ENCODE measurements around the gene EEIG1.

EEIG1 gene

DNA sequence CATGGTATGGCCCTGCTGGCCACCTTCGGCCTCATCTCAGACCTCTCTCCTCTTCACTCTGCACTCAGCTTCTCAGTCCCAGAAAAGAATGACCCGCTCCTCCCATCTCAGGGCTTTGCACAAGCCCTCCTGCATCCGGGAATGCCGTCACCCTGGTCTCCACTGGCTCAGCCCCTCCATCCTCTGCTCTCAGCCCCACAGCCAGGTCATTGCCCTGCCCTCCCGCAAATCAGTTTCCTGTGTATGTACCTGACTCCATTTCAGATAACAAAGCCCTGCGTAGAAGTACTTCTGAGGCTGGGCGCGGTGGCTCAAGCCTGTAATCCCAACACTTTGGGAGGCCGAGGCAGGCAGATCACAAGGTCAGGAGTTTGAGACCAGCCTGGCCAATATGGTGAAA, 28.9 kb upstream of the EEIG1 start:
- Histone ChIP-seq H2AFZ (ENCODE audit: low read depth, low read length) (no peak overlapping the region), H3K4me1 (ENCODE audit: insufficient read depth, low read length) (peaks cover 12% of the 10 kb centered on the region), H3K9me3 (ENCODE audit: low read length) (no peaks in the 10 kb centered on the region), H3K4me3 (ENCODE audit: low read length) (no peak overlapping the region), H3K27me3 (ENCODE audit: insufficient read depth, low read length) (no peaks in the 10 kb centered on the region), H3K36me3 (ENCODE audit: insufficient read depth, low read length) (no peaks in the 10 kb centered on the region)

DNA sequence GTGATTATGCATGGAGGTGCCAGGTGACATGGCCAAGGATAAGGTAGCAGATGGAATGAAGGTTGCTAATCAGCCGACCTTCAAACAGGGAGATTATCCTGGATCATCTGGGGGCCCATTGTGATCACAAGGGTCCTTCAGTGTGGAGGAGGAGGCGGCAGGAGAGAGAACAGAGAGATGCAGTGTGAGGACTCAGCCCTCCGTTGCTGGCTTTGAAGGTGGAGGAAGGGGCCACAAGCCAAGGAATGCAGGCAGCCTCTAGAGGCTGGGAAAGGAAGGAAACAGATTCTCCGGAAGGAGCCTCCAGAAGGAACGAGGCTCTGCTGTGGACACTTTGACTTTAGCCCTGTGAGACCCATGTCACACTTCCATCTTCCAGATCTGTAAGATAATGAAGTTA, 27.4 kb upstream of the EEIG1 start:
- Histone ChIP-seq H3K9me3 (ENCODE audit: low read length) (no peaks in the 10 kb centered on the region), H3K36me3 (ENCODE audit: insufficient read depth, low read length) (no peaks in the 10 kb centered on the region), H2AFZ (ENCODE audit: low read depth, low read length) (no peak overlapping the region), H3K4me3 (ENCODE audit: low read length) (no peak overlapping the region), H3K4me1 (ENCODE audit: insufficient read depth, low read length) (peaks cover 12% of the 10 kb centered on the region), H3K27me3 (ENCODE audit: insufficient read depth, low read length) (no peaks in the 10 kb centered on the region)

DNA sequence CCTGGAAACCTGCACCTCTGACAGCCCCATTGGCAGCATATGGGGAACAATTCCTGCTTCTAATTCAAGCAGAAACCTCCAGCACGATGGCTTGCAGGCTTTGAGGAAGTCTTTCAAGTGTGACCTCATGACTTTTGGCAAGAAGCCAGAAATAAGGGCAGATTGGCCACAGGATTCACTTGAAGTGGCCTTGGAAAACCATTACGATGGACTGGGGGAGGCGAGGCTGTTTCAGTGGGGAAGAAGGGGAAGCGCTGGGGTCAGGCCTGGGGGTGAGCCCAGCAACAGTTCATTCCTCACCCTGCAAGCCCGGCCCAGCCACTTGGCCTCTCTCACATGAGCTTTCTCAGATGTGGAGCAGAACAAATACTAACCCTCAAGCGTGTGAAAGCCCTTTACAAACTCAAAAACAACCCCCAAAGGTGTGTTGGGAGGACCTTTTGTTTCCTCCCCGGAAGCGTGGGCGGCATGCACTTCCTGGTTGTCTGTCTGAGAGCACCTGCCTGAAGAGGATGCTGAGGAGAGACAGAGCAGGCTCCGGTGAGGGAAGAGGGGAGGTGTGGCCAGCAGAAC, 26.9 kb upstream of the EEIG1 start:
- Histone ChIP-seq H3K4me1 (ENCODE audit: insufficient read depth, low read length) (peaks cover 12% of the 10 kb centered on the region), H2AFZ (ENCODE audit: low read depth, low read length) (no peak overlapping the region), H3K36me3 (ENCODE audit: insufficient read depth, low read length) (no peaks in the 10 kb centered on the region), H3K9me3 (ENCODE audit: low read length) (no peaks in the 10 kb centered on the region), H3K4me3 (ENCODE audit: low read length) (no peak overlapping the region), H3K27me3 (ENCODE audit: insufficient read depth, low read length) (no peaks in the 10 kb centered on the region)

DNA sequence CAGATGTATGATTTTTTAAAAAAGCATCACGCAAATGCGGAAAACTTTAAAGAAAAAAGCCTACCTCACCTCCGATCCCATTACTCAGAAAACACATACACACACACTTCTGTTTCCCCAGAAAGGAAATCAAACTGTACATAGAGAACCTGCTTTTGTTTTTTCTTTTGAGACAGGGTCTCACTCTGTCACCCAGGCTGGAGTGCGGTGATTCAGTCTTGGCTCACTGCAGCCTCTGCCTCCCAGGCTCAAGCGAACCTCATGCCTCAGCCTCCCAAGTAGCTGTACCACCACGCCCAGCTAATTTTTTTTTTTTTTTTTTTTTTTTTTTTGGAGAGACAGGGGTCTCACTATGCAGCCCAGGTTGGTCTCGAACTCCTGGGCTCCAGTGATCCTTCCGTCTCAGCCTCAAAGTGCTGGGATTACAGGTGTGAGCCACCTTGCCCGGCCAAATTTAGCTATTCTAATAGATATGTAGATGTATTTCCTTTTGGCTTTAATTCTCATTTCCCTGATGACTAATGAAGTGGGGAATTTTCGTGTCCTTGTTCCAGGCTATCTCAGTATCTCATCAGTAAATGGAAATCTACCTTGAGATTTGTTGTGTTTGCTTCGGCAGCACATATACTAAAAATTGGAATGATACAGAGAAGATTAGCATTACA, 25.7 kb upstream of the EEIG1 start:
- Histone ChIP-seq H3K4me3 (ENCODE audit: low read length) (no peak overlapping the region), H3K9me3 (ENCODE audit: low read length) (no peaks in the 10 kb centered on the region), H3K4me1 (ENCODE audit: insufficient read depth, low read length) (peaks cover 16% of the 10 kb centered on the region), H2AFZ (ENCODE audit: low read depth, low read length) (no peak overlapping the region), H3K36me3 (ENCODE audit: insufficient read depth, low read length) (no peaks in the 10 kb centered on the region), H3K27me3 (ENCODE audit: insufficient read depth, low read length) (no peaks in the 10 kb centered on the region)

DNA sequence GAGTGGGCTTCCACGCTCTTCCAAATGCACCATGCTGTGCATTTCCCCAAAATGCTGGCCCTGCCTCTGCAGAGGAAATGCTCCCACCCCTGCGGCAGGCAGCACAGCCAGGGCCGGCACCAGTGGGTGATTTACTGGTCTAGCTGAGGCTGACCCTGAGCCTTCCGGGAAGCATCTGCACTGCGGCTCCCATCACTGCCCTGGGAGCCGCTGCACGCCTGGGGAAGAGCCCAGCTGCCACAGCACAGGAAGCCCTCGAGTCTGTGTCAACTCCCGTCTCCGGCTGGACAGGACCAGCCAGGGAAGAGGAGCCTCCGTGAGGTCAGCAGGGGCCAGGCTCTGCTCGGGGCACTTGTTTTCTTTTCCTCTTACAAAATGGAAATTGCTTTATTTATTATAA, 25.1 kb upstream of the EEIG1 start:
- no peaks in the 10 kb centered on the region for H3K36me3 ChIP-seq (ENCODE audit: insufficient read depth, low read length)
- H3K4me3 ChIP-seq (ENCODE audit: low read length), result no peak overlapping the region

DNA sequence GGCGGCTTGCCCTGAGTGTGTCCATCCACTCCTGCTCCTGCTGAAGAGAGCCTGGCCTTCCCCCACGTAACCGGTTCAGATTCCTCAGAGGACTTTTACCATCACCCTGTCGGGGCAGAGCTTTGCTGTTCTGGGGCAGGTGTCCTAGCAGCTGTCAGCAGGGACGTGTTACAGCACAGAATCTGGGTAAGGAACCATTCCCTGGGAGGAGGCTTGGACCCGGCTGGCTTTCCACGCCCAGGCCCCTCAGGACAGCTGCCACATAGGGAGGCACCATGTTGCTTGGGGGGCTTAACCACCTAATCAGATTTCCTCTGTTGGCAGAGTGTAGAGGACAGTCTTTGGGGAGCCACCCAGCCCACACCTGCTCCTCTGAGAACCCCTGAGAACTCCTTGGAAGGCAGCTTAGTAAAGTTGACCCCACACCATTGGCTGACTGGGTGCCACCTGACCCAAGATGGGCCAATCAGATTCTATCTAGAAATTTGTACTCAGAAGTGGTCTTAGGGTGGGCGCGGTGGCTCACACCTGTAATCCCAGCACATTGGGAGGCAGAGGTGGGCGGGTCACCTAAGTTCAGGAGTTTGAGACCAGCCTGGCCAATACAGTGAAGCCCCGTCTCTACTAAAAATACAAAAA, 23.3 kb upstream of the EEIG1 start:
- Histone ChIP-seq H3K27me3 (ENCODE audit: insufficient read depth, low read length) (no peaks in the 10 kb centered on the region), H3K4me3 (ENCODE audit: low read length) (no peak overlapping the region), H3K9me3 (ENCODE audit: low read length) (no peaks in the 10 kb centered on the region), H3K4me1 (ENCODE audit: insufficient read depth, low read length) (peaks cover 21% of the 10 kb centered on the region), H2AFZ (ENCODE audit: low read depth, low read length) (no peak overlapping the region), H3K36me3 (ENCODE audit: insufficient read depth, low read length) (no peaks in the 10 kb centered on the region)

More for the DNA sequence above, 25.1 kb upstream of the EEIG1 start:
- H3K4me1 ChIP-seq (ENCODE audit: insufficient read depth, low read length), result peaks cover 21% of the 10 kb centered on the region
- no peak overlapping the region for H2AFZ ChIP-seq (ENCODE audit: low read depth, low read length)
- no peaks in the 10 kb centered on the region for H3K9me3 ChIP-seq (ENCODE audit: low read length)
- H3K27me3 ChIP-seq (ENCODE audit: insufficient read depth, low read length), result no peaks in the 10 kb centered on the region

DNA sequence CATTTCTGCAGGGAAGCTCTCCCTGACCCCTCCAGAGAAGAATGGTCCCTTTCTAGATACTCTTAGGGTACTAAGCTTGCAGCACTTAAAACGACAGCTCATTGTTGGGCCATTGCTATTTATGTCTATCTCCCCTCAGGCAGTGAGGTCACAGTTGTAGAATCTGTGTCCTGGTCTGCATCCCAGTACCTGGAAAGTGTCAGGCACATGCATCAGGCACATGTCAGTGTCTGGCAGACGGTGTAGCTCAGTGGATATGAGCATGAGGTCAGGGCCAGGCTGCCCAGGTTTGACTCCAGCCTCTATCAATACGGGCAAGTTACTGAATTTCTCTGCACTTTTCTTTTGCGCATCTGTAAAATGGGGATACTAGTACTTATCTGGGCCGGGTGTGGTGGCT, 22.2 kb upstream of the EEIG1 start:
- H3K4me3 ChIP-seq (ENCODE audit: low read length), result no peak overlapping the region
- no peaks in the 10 kb centered on the region for H3K9me3 ChIP-seq (ENCODE audit: low read length)
- H3K27me3 ChIP-seq (ENCODE audit: insufficient read depth, low read length), result no peaks in the 10 kb centered on the region
- no peak overlapping the region for H2AFZ ChIP-seq (ENCODE audit: low read depth, low read length)
- no peaks in the 10 kb centered on the region for H3K36me3 ChIP-seq (ENCODE audit: insufficient read depth, low read length)
- peaks cover 21% of the 10 kb centered on the region for H3K4me1 ChIP-seq (ENCODE audit: insufficient read depth, low read length)

DNA sequence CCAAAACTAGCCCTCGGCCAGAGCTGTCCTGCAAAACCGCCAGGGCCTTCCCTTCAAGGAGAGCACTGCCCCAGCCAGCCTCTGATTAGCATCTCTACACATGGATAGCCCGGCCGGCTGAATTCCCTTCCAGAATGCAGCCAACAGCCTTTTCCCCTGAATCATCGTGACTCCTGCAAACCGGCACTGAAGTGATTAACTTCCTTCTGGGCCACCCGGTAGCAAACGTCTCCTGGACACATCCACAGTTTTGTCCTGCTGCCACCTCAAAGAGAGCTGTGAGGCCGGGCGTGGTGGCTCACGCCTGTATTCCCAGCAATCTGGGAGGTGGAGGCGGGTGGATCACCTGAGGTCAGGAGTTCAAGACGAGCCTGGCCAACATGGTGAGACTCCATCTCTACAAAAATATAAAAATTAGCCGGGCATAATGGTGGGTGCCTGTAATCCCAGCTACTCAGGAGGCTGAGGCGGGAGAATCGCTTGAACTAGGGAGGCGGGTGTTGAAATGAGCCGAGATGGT, 21.1 kb upstream of the EEIG1 start:
- Histone ChIP-seq H3K4me1 (ENCODE audit: insufficient read depth, low read length) (peaks cover 16% of the 10 kb centered on the region), H2AFZ (ENCODE audit: low read depth, low read length) (peak overlapping the region; percentile 69), H3K9me3 (ENCODE audit: low read length) (no peaks in the 10 kb centered on the region)

DNA sequence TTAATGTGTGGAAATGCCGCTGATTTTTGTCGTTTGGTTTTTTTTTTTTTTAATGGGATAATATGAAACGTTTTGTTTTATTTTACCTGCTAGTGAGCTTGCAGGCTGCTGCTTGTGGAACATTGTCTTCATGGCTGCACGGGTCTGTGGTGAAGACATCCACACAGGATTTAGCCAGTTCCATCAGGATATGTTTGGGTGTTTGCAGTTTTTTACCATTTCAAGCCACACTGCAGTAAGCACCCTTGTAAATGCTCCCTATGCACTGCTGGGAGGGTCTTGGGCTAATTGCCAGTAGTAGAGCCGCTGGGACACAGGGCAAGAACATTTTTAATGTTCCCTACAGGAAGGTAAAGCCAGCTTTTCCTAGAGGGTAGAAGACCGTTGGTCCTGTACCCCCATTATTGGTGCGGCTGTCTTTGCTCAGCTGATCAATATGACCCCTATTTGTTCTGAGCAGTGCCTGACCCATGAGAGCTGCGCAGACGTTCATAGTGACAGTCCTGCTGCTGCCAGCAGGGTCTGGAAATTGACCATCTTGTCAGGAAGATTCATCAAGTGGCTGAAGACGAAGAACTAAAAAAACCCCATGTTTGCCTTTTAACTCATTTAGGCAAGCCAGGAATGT, 20.5 kb upstream of the EEIG1 start:
- H3K27me3 ChIP-seq (ENCODE audit: insufficient read depth, low read length), result no peaks in the 10 kb centered on the region
- no peaks in the 10 kb centered on the region for H3K36me3 ChIP-seq (ENCODE audit: insufficient read depth, low read length)
- no peak overlapping the region for H3K4me3 ChIP-seq (ENCODE audit: low read length)
- H3K4me1 ChIP-seq (ENCODE audit: insufficient read depth, low read length), result peaks cover 14% of the 10 kb centered on the region
- peak overlapping the region; percentile 69 for H2AFZ ChIP-seq (ENCODE audit: low read depth, low read length)
- no peaks in the 10 kb centered on the region for H3K9me3 ChIP-seq (ENCODE audit: low read length)

More for the DNA sequence above, 21.1 kb upstream of the EEIG1 start:
- no peaks in the 10 kb centered on the region for H3K36me3 ChIP-seq (ENCODE audit: insufficient read depth, low read length)
- H3K4me3 ChIP-seq (ENCODE audit: low read length), result no peak overlapping the region
- no peaks in the 10 kb centered on the region for H3K27me3 ChIP-seq (ENCODE audit: insufficient read depth, low read length)

DNA sequence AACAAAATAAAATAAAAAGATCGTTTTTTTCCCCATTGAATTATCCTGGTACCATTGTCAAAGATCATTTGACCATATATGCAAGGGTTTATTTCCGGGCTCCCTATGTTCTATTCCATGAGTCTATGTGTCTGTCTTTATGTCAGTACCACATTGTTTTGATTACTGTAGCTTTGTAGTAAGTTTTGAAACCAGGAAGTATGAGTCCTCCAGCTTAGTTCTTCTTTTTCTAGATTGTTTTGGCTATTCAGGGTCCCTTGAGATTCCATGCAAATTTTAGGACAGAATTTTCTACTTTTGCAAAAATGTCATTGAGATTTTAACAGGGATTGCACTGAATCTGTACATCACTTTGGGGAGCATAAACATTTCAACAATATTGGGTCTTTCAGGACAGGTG, 18.7 kb upstream of the EEIG1 start:
- H2AFZ ChIP-seq (ENCODE audit: low read depth, low read length), result no peak overlapping the region
- no peaks in the 10 kb centered on the region for H3K27me3 ChIP-seq (ENCODE audit: insufficient read depth, low read length)
- H3K36me3 ChIP-seq (ENCODE audit: insufficient read depth, low read length), result no peaks in the 10 kb centered on the region

DNA sequence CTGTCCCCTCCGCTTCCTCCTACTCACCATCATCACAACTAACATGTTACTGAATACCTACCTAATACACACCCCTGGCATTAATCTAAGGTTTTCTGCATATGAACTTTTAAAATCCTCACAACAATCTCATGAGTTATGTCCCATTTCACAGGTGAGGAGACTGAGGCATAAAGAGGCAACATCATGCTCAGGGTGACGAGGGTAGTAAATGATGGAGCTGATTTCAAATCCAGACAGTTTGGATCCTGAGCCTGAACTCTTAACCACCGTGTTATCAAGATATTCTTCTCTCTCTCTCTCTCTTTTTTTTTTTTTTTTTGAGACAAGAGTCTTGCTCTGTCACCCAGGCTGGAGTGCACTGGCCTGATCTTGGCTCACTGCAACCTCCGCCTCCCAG, 12.9 kb upstream of the EEIG1 start:
- no peak overlapping the region for H3K4me3 ChIP-seq (ENCODE audit: low read length)
- H3K4me1 ChIP-seq (ENCODE audit: insufficient read depth, low read length), result no peaks in the 10 kb centered on the region
- H3K36me3 ChIP-seq (ENCODE audit: insufficient read depth, low read length), result no peaks in the 10 kb centered on the region
- H3K9me3 ChIP-seq (ENCODE audit: low read length), result no peaks in the 10 kb centered on the region
- H2AFZ ChIP-seq (ENCODE audit: low read depth, low read length), result no peak overlapping the region
- no peaks in the 10 kb centered on the region for H3K27me3 ChIP-seq (ENCODE audit: insufficient read depth, low read length)

More for the DNA sequence above, 18.7 kb upstream of the EEIG1 start:
- no peaks in the 10 kb centered on the region for H3K9me3 ChIP-seq (ENCODE audit: low read length)
- peaks cover 9% of the 10 kb centered on the region for H3K4me1 ChIP-seq (ENCODE audit: insufficient read depth, low read length)
- no peak overlapping the region for H3K4me3 ChIP-seq (ENCODE audit: low read length)

DNA sequence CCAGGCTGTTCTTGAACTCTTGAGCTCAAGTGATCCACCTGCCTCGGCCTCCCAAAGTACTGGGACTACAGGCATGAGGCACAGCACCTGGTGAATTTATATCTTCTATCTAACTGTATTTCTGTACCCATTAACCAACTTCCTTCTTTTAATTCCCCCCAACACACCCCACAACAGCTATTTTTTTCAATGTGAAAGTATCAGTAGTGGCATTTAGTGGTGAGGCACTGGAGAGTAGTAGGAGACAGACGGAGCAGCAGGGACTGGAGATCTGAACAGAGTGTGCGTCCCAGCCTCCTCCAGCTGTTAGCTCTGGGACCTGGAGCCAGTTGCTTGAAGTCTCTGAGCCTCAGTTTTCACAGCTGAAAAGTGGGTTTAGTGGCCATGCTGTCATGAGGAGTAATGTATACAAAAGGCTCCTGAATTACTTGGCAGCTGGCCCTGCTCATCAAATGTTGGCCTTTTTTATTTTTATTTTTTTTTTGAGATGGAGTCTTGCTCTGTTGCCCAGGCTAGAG, 11.0 kb upstream of the EEIG1 start:
- H3K27me3 ChIP-seq (ENCODE audit: insufficient read depth, low read length), result no peaks in the 10 kb centered on the region
- no peaks in the 10 kb centered on the region for H3K36me3 ChIP-seq (ENCODE audit: insufficient read depth, low read length)
- no peak overlapping the region for H2AFZ ChIP-seq (ENCODE audit: low read depth, low read length)
- no peak overlapping the region for H3K4me3 ChIP-seq (ENCODE audit: low read length)
- H3K9me3 ChIP-seq (ENCODE audit: low read length), result no peaks in the 10 kb centered on the region
- H3K4me1 ChIP-seq (ENCODE audit: insufficient read depth, low read length), result no peaks in the 10 kb centered on the region
